GM12874 (cell line): ENCODE measurements around the gene NEGR1.

Experiments used
- CTCF ChIP-seq: IDR thresholded peaks from 2 replicates; pipeline ENCODE4 v1.5.1; 2011; ENCODE audit warnings: low read depth, mild to moderate bottlenecking, control low read depth, low read length, moderate library complexity; ENCODE audit not compliant: insufficient read depth

The NEGR1 gene

GRCh38 chr1:71562298-71562697 lies 720.0 kb downstream of the NEGR1 start:
- TF ChIP-seq CTCF: no peak

GRCh38 chr1:71561729-71562128 lies 720.6 kb downstream of the NEGR1 start:
- TF ChIP-seq CTCF: no peak

DNA sequence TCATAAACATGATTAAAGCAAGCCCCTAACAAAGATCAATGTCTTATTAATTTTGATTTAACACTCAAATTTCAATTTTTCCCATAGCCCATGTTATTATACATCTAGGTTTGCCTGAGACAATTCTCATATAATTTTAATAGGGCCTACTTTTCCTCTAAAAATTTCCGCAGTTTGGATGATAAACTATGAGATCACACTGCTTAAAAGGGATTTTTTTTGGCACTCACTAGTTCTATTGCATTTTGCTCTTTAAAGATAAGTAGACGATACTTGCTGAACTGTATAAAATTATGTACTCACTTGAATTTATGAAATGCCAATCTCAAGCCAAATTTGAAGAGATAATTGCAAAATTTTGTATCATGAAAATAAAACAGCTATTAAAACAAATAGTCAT lies 721.1 kb downstream of the NEGR1 start:
- TF ChIP-seq CTCF: no peak

DNA sequence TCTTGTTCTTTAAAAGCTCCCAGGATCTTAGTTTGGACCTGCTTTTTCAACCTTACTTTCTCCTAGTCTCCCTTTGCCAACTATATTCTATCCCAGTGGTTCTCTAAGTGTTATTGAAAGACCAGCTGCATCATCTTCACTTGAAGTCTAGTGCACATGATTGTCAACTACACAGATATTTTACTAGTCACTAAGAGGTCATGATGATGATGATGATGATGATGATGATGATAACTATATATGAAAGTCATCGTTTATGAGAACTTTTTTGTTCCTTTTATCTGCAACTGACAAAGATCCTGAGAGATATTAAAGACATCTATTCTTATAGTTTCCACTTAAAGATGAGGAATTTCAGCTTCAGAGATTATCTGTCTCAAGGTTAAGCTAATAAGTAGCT lies 722.5 kb downstream of the NEGR1 start:
- no peak for TF ChIP-seq CTCF

GRCh38 chr1:71557138-71557537 lies 725.2 kb downstream of the NEGR1 start:
- no peak for TF ChIP-seq CTCF

DNA sequence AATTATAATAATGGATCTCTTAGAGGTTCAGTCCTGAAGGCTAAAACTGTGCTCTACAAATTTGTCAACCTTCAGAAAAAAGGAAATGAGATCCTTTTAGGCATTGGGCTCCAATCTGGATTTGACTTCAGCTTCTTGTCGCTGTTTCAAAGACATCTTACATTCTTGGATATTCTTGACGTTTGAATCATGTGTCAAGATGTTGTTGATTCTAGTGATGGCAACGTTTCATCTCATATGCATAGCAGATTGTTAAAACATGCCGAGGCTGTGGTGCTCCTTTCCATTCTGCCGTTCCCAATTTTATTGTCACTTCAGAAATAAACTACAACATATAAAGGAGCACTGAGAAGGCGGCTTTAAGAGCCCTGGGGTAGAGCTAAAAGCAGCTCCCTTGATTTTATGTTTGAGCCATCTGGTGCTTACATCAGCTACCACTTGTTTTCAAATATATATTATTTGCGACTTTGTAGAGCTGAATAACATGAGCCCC lies 733.9 kb downstream of the NEGR1 start:
- no peak for TF ChIP-seq CTCF

- TF ChIP-seq CTCF: no peak
Measured at GRCh38 chr1:71542155-71542554, 740.2 kb downstream of the NEGR1 start.

GRCh38 chr1:71533950-71534349 lies 748.4 kb downstream of the NEGR1 start:
- TF ChIP-seq CTCF: no peak
